Esophagus muscularis mucosa (tissue), 4 donors: ENCODE data around the gene ACO2. TPM values are rescaled to one million over a fixed set of nuclear protein-coding genes. Genes with fewer than 3 reads are reported as not detected.
"Not testable (repeated sequence)": the region's sequence is repeated elsewhere in the genome, so short reads cannot be mapped to it uniquely, and the experiment has no call there.

ENCODE experiments used
- DNase-seq: peaks from one replicate; pipeline ENCODE4 v3.0.0-alpha.2; 2017; ENCODE audit errors: extremely low spot score
- H3K27ac ChIP-seq, 4 donors: fragments of 200-600 bp; sonication (generic); replicated peaks in 1 of 4; 1 replicate in 3 of 4; 2 replicates in 1 of 4; pipeline ENCODE4 v1.5.1; 2016 to 2019; ENCODE audit warnings: mild to moderate bottlenecking in 1 of 4
- H3K27me3 ChIP-seq, 4 donors: fragments of 200-600 bp; sonication (generic); one replicate each; pipeline versions ENCODE4 v1.5.1 to v1.6.0; 2016 to 2019
- H3K36me3 ChIP-seq, 4 donors: fragments of 200-600 bp; sonication (generic); one replicate each; pipeline ENCODE4 v1.5.1; 2016 to 2019
- H3K4me1 ChIP-seq, 4 donors: fragments of 200-600 bp; sonication (generic); one replicate each; pipeline ENCODE4 v1.5.1; 2016 to 2019
- H3K4me3 ChIP-seq, 4 donors: fragments of 200-600 bp; sonication (generic); 1 replicate in 2 of 4; 2 replicates in 2 of 4; pipeline ENCODE4 v1.5.1; 2016 to 2019; ENCODE audit warnings: mild to moderate bottlenecking in 4 of 4, moderate library complexity in 1 of 4
- H3K9me3 ChIP-seq, 4 donors: fragments of 200-600 bp; sonication (generic); 1 replicate in 3 of 4; 2 replicates in 1 of 4; pipeline ENCODE4 v1.5.1; 2016 to 2019
- CTCF ChIP-seq, 3 experiments: fragments of 200-600 bp in 2 of 3; fragments of 450-650 bp in 1 of 3; sonication (generic) in 2 of 3; IDR thresholded peaks; one replicate each; pipeline ENCODE4 v1.5.1; 2017 to 2019; ENCODE audit warnings: antibody characterized with exemption in 3 of 3, mild to moderate bottlenecking in 2 of 3, moderate library complexity in 1 of 3
- EP300 ChIP-seq: sonication (generic); formaldehyde crosslinking; IDR thresholded peaks from one replicate; pipeline ENCODE4 v1.6.1; 2017; ENCODE audit warnings: antibody characterized with exemption
- POLR2A ChIP-seq: fragments of 450-650 bp; IDR thresholded peaks from one replicate; pipeline ENCODE4 v1.6.1; 2017; ENCODE audit warnings: antibody characterized with exemption, moderate library complexity, mild to moderate bottlenecking, low read depth
- POLR2AphosphoS5 ChIP-seq, 2 donors: sonication (generic); formaldehyde crosslinking; IDR thresholded peaks; one replicate each; pipeline ENCODE4 v1.6.1; 2017; ENCODE audit warnings: antibody characterized with exemption in 2 of 2
- WGBS: methylation state at CpG from one replicate; pipeline ENCODE4 v1.1.5; 2018; 5-methylcytosine and 5-hydroxymethylcytosine counted together
- intact Hi-C: fragments of 100-400 bp; cut with DNase I; formaldehyde crosslinking; loops from one replicate; pipeline ENCODE4 v1.15.1; 2023
- total RNA-seq, 4 donors: library from RNA; depleted of rRNA; stranded (reverse); fragments of >200 nt; gene quantifications; one replicate each; pipeline versions ENCODE4 v1.1.0 to v1.2.1, GENCODE V29; 2016

Gene ACO2
- total RNA-seq, 4 donors from 2014 or later: 141 to 214 (median 166) TPM

GRCh38 chr22:41565403-41566054 lies 96.6 kb downstream of the ACO2 start:
- H3K9me3 ChIP-seq: no peaks in the 10 kb centered on the region
- intact Hi-C loops: no loop called here
- TF ChIP-seq POLR2A (no peak), POLR2AphosphoS5 (IDR thresholded peaks at IDR 0.05) (peak in 1 of 2 donors; percentile 35)
- DNase-seq: no peak
- peak overlapping the region; percentile 56 to 74 (median 66) for H3K27ac ChIP-seq
- H3K36me3 ChIP-seq: peaks cover 0 to 3% (median 0%) of the 10 kb centered on the region in 4 donors
- H3K27me3 ChIP-seq: no peaks in the 10 kb centered on the region
- WGBS: 33% methylated on average over 6 of the region's 8 CpGs
- H3K4me3 ChIP-seq: no peak overlapping the region
- H3K4me1 ChIP-seq: peaks cover 25 to 63% (median 57%) of the 10 kb centered on the region in 4 donors

- intact Hi-C loops: no loop called here
- Histone ChIP-seq H3K27me3 (no peaks in the 10 kb centered on the region), H3K9me3 (no peaks in the 10 kb centered on the region), H3K4me1 (peaks cover 25 to 44% (median 38%) of the 10 kb centered on the region in 4 donors), H3K4me3 (no peak overlapping the region), H3K27ac (peak overlapping the region in 2 of 4 donors; percentile 71 to 74), H3K36me3 (peaks cover 0 to 13% (median 0%) of the 10 kb centered on the region in 4 donors)
- DNase-seq: no peak
- WGBS: 48% methylated on average over 3 of the region's 3 CpGs
- no peak for TF ChIP-seq EP300
- TF ChIP-seq POLR2A: no peak
- TF ChIP-seq CTCF (IDR thresholded peaks at IDR 0.05): no peak
- no peak for TF ChIP-seq POLR2AphosphoS5 (IDR thresholded peaks at IDR 0.05)
These were observed 98.5 kb downstream of the ACO2 start for GRCh38 chr22:41567512-41567768.

GRCh38 chr22:41568811-41569210 lies 99.9 kb downstream of the ACO2 start:
- Histone ChIP-seq H3K27me3 (no peaks in the 10 kb centered on the region), H3K4me1 (peaks cover 22 to 30% (median 29%) of the 10 kb centered on the region in 4 donors), H3K36me3 (peaks cover 0 to 25% (median 0%) of the 10 kb centered on the region in 4 donors), H3K4me3 (no peak overlapping the region), H3K27ac (no peak overlapping the region), H3K9me3 (no peaks in the 10 kb centered on the region)
- DNase-seq: no peak
- intact Hi-C loops: no loop called here
- 92% methylated on average over 4 of the region's 7 CpGs for WGBS
- TF ChIP-seq EP300 (no peak), POLR2AphosphoS5 (IDR thresholded peaks at IDR 0.05) (no peak), POLR2A (no peak), CTCF (IDR thresholded peaks at IDR 0.05) (no peak)

GRCh38 chr22:41570221-41570620 lies 101.3 kb downstream of the ACO2 start:
- WGBS: 89% methylated on average over 2 of the region's 3 CpGs
- Histone ChIP-seq H3K27ac (no peak overlapping the region), H3K36me3 (peaks cover 0 to 29% (median under 1%) of the 10 kb centered on the region in 4 donors), H3K4me3 (no peak overlapping the region), H3K4me1 (peaks cover 24 to 35% (median 31%) of the 10 kb centered on the region in 4 donors), H3K9me3 (no peaks in the 10 kb centered on the region), H3K27me3 (no peaks in the 10 kb centered on the region)
- intact Hi-C loops: no loop called here
- no peak for TF ChIP-seq EP300
- TF ChIP-seq POLR2AphosphoS5 (IDR thresholded peaks at IDR 0.05): no peak
- no peak for TF ChIP-seq CTCF (IDR thresholded peaks at IDR 0.05)
- no peak for TF ChIP-seq POLR2A
- DNase-seq: no peak

- H3K9me3 ChIP-seq: no peaks in the 10 kb centered on the region
- H3K4me1 ChIP-seq: peaks cover 15 to 29% (median 24%) of the 10 kb centered on the region in 4 donors
- H3K4me3 ChIP-seq: no peak overlapping the region
- H3K27ac ChIP-seq: no peak overlapping the region
- intact Hi-C loops: no loop called here
- DNase-seq: no peak
- no peak for TF ChIP-seq POLR2A
- TF ChIP-seq EP300: no peak
- no peak for TF ChIP-seq POLR2AphosphoS5 (IDR thresholded peaks at IDR 0.05)
- TF ChIP-seq CTCF (IDR thresholded peaks at IDR 0.05): no peak
- WGBS: 94% methylated on average over 6 of the region's 14 CpGs
- H3K27me3 ChIP-seq: no peaks in the 10 kb centered on the region
- peaks cover 0 to 35% (median 15%) of the 10 kb centered on the region in 4 donors for H3K36me3 ChIP-seq
These were observed 102.9 kb downstream of the ACO2 start for GRCh38 chr22:41571786-41572185.

- intact Hi-C loops, H3K27ac ChIP-seq, DNase-seq, H3K4me3 ChIP-seq, H3K27me3 ChIP-seq, H3K9me3 ChIP-seq: not testable (repeated sequence)
- peaks cover 0 to 40% (median 20%) of the 10 kb centered on the region in 4 donors for H3K36me3 ChIP-seq
- H3K4me1 ChIP-seq: peaks cover 13 to 25% (median 19%) of the 10 kb centered on the region in 4 donors
- 98% methylated on average over 3 of the region's 3 CpGs for WGBS
These were observed 103.4 kb downstream of the ACO2 start for GRCh38 chr22:41572305-41572704.
